Neural cell (in vitro differentiated cells): ENCODE measurements around the gene DPEP1. TPM values are rescaled to one million over a fixed set of nuclear protein-coding genes. Genes with fewer than 3 reads are reported as not detected.
"Not testable (repeated sequence)": the region's sequence is repeated elsewhere in the genome, so short reads cannot be mapped to it uniquely, and the experiment has no call there.

Source experiments
- H2AFZ ChIP-seq: fragments of 200-600, 300-800 bp; sonication (generic), shearing (Covaris generic); 2 replicates; pipeline ENCODE4 v1.6.0; 2014; ENCODE audit warnings: low read depth, mild to moderate bottlenecking, antibody characterized with exemption, low read length, moderate library complexity
- H3F3A ChIP-seq: fragments of 200-600 bp; shearing (Covaris generic); 2 replicates; pipeline ENCODE4 v1.6.1; 2016; ENCODE audit warnings: mild to moderate bottlenecking, moderate library complexity, mixed read lengths, antibody characterized with exemption, low read length; ENCODE audit not compliant: insufficient read depth, poor library complexity, severe bottlenecking
- H3K27ac ChIP-seq: fragments of 200-600, 300-800 bp; sonication (generic), shearing (Covaris generic); 2 replicates; pipeline ENCODE4 v1.5.1; 2014; ENCODE audit warnings: mild to moderate bottlenecking, low read length, moderate library complexity
- H3K27me3 ChIP-seq: fragments of 300-800, 200-600 bp; sonication (generic), shearing (Covaris generic); 2 replicates; pipeline ENCODE4 v1.6.0; 2014; ENCODE audit warnings: mild to moderate bottlenecking, low read depth, low read length, moderate library complexity; ENCODE audit not compliant: insufficient read depth
- H3K36me3 ChIP-seq: fragments of 300-800, 200-600 bp; sonication (generic), shearing (Covaris generic); 2 replicates; pipeline ENCODE4 v1.5.1; 2014; ENCODE audit warnings: mild to moderate bottlenecking, antibody characterized with exemption, low read length, moderate library complexity; ENCODE audit not compliant: insufficient read depth
- H3K4me2 ChIP-seq: fragments of 300-800, 200-600 bp; sonication (generic), shearing (Covaris generic); 2 replicates; pipeline ENCODE4 v1.6.0; 2014; ENCODE audit warnings: mild to moderate bottlenecking, low read length
- H3K4me3 ChIP-seq: fragments of 300-800, 200-600 bp; sonication (generic), shearing (Covaris generic); 2 replicates; pipeline ENCODE4 v1.5.1; 2014; ENCODE audit warnings: mild to moderate bottlenecking, low read length, moderate library complexity
- H3K79me2 ChIP-seq: fragments of 200-600 bp; shearing (Covaris generic); replicated peaks from 2 replicates; pipeline ENCODE4 v1.6.0; 2014; ENCODE audit warnings: mild to moderate bottlenecking, low read length, moderate library complexity; ENCODE audit not compliant: insufficient read depth
- H3K9ac ChIP-seq: fragments of 300-800, 200-600 bp; sonication (generic), shearing (Covaris generic); 2 replicates; pipeline ENCODE4 v1.6.1; 2016; ENCODE audit warnings: mild to moderate bottlenecking, low read length, mixed read lengths
- H3K9me2 ChIP-seq: fragments of 200-600 bp; shearing (Covaris generic); 2 replicates; pipeline ENCODE4 v1.6.1; 2016; ENCODE audit warnings: mild to moderate bottlenecking, low read length, mixed read lengths; ENCODE audit not compliant: insufficient read depth
- H3K9me3 ChIP-seq: fragments of 200-600, 300-800 bp; sonication (generic), shearing (Covaris generic); 2 replicates; pipeline ENCODE4 v1.6.1; 2016; ENCODE audit warnings: mild to moderate bottlenecking, mixed run types, low read length, moderate library complexity, mixed read lengths
- H4K20me1 ChIP-seq: fragments of 200-600 bp; shearing (Covaris generic); 2 replicates; pipeline ENCODE4 v1.6.1; 2016; ENCODE audit warnings: mild to moderate bottlenecking, mixed run types; ENCODE audit not compliant: insufficient read depth
- CTCF ChIP-seq: fragments of 450-650 bp; IDR thresholded peaks from 2 replicates; pipeline ENCODE4 v1.5.1; 2014; ENCODE audit warnings: antibody characterized with exemption, mild to moderate bottlenecking, moderate library complexity; ENCODE audit not compliant: poor library complexity, severe bottlenecking
- EP300 ChIP-seq: fragments of 450-650 bp; conservative IDR thresholded peaks from 2 replicates; pipeline ENCODE4 v1.6.1; 2014; ENCODE audit warnings: antibody characterized with exemption, mild to moderate bottlenecking, moderate library complexity; ENCODE audit not compliant: poor library complexity, severe bottlenecking
- EZH2 ChIP-seq: fragments of 200-600, 300-800 bp; shearing (Covaris generic), sonication (generic); IDR thresholded peaks from 2 replicates; pipeline ENCODE4 v1.6.1; 2014; ENCODE audit warnings: antibody characterized with exemption, low read length, borderline replicate concordance, mild to moderate bottlenecking; ENCODE audit not compliant: insufficient read depth, poor library complexity, severe bottlenecking
- MXI1 ChIP-seq: fragments of 450-650 bp; conservative IDR thresholded peaks from 2 replicates; pipeline ENCODE4 v1.6.1; 2014; ENCODE audit warnings: antibody characterized with exemption, mild to moderate bottlenecking; ENCODE audit not compliant: poor library complexity, severe bottlenecking
- POLR2AphosphoS5 ChIP-seq: IDR thresholded peaks from 2 replicates; pipeline ENCODE4 v1.6.1; 2012
- RAD21 ChIP-seq: fragments of 450-650 bp; conservative IDR thresholded peaks from 2 replicates; pipeline ENCODE4 v1.6.1; 2014; ENCODE audit warnings: antibody characterized with exemption, mild to moderate bottlenecking, moderate library complexity
- SMC3 ChIP-seq: fragments of 450-650 bp; conservative IDR thresholded peaks from 2 replicates; pipeline ENCODE4 v1.6.1; 2014; ENCODE audit warnings: antibody characterized with exemption, mild to moderate bottlenecking, moderate library complexity; ENCODE audit not compliant: poor library complexity
- TAF1 ChIP-seq: IDR thresholded peaks from 2 replicates; pipeline ENCODE4 v1.6.1; 2012; ENCODE audit warnings: low read depth
- polyA plus RNA-seq: library from polyadenylated mRNA; depleted of rRNA; stranded (reverse); fragments of >200 nt; gene quantifications from 2 replicates; pipeline ENCODE4 v1.2.3, GENCODE V29; 2014
- TF ChIP-seq, protein P1 (sequence below): IDR thresholded peaks from 2 replicates; pipeline ENCODE4 v1.6.1; 2012; ENCODE audit warnings: borderline replicate concordance

DPEP1 gene
- polyA plus RNA-seq, 1 donor from 2014 or later: 0.33 TPM

DNA sequence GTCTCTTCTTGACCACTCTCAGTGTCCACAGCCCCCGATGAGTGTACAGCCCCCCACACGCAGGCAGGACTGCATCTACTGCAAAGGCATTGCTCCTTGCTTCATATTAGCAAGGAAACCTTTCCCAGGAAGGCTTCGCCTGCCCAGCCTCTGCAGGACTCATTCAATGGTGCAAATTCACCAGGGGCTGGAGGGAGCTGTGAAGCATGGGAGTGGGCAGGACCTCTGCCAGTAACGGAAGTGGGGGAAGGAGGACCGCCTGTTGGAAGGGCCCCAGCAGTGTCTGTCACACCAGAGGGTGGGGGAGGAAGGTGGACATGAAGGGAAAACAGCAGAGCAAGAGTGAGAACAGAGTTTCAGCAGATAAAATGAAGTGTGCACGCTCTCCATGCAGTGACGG is 46.7 kb downstream of the DPEP1 start:
- Histone ChIP-seq H3K9me3 (no peaks in the 10 kb centered on the region), H3K27ac (no peak overlapping the region), H3F3A (no peaks in the 10 kb centered on the region), H4K20me1 (no peaks in the 10 kb centered on the region), H3K4me3 (no peak overlapping the region), H3K27me3 (no peaks in the 10 kb centered on the region), H2AFZ (no peak overlapping the region), H3K9me2 (no peaks in the 10 kb centered on the region), H3K4me2 (no peak overlapping the region), H3K79me2 (peaks cover 30% of the 10 kb centered on the region), H3K36me3 (peaks cover 11% of the 10 kb centered on the region), H3K9ac (no peak overlapping the region)
- no peak for TF ChIP-seq SMC3
- no peak for TF ChIP-seq EZH2
- TF ChIP-seq, protein P1, sequence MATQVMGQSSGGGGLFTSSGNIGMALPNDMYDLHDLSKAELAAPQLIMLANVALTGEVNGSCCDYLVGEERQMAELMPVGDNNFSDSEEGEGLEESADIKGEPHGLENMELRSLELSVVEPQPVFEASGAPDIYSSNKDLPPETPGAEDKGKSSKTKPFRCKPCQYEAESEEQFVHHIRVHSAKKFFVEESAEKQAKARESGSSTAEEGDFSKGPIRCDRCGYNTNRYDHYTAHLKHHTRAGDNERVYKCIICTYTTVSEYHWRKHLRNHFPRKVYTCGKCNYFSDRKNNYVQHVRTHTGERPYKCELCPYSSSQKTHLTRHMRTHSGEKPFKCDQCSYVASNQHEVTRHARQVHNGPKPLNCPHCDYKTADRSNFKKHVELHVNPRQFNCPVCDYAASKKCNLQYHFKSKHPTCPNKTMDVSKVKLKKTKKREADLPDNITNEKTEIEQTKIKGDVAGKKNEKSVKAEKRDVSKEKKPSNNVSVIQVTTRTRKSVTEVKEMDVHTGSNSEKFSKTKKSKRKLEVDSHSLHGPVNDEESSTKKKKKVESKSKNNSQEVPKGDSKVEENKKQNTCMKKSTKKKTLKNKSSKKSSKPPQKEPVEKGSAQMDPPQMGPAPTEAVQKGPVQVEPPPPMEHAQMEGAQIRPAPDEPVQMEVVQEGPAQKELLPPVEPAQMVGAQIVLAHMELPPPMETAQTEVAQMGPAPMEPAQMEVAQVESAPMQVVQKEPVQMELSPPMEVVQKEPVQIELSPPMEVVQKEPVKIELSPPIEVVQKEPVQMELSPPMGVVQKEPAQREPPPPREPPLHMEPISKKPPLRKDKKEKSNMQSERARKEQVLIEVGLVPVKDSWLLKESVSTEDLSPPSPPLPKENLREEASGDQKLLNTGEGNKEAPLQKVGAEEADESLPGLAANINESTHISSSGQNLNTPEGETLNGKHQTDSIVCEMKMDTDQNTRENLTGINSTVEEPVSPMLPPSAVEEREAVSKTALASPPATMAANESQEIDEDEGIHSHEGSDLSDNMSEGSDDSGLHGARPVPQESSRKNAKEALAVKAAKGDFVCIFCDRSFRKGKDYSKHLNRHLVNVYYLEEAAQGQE: no peak
- no peak for TF ChIP-seq MXI1
- no peak for TF ChIP-seq POLR2AphosphoS5
- no peak for TF ChIP-seq TAF1
- no peak for TF ChIP-seq RAD21
- no peak for TF ChIP-seq EP300
- no peak for TF ChIP-seq CTCF

GRCh38 chr16:89661215-89661614 is 47.8 kb downstream of the DPEP1 start:
- no peak for TF ChIP-seq EP300
- no peak for TF ChIP-seq RAD21
- TF ChIP-seq EZH2: no peak
- TF ChIP-seq, protein P1: no peak
- TF ChIP-seq MXI1: no peak
- no peak for TF ChIP-seq CTCF
- TF ChIP-seq POLR2AphosphoS5: no peak
- no peak for TF ChIP-seq SMC3
- TF ChIP-seq TAF1: no peak

GRCh38 chr16:89664238-89664637 is 50.8 kb downstream of the DPEP1 start:
- not testable (repeated sequence) for H2AFZ ChIP-seq
- H3K36me3 ChIP-seq: peaks cover 11% of the 10 kb centered on the region

More at GRCh38 chr16:89661215-89661614, 47.8 kb downstream of the DPEP1 start:
- no peaks in the 10 kb centered on the region for H3K9me3 ChIP-seq
- H3K36me3 ChIP-seq: peaks cover 11% of the 10 kb centered on the region
- peaks cover 26% of the 10 kb centered on the region for H3K79me2 ChIP-seq
- H3K9me2 ChIP-seq: no peaks in the 10 kb centered on the region
- H3K9ac ChIP-seq: no peak overlapping the region
- no peaks in the 10 kb centered on the region for H3F3A ChIP-seq
- no peak overlapping the region for H2AFZ ChIP-seq
- H3K27me3 ChIP-seq: no peaks in the 10 kb centered on the region
- H4K20me1 ChIP-seq: no peaks in the 10 kb centered on the region
- H3K27ac ChIP-seq: no peak overlapping the region
- H3K4me2 ChIP-seq: no peak overlapping the region
- no peak overlapping the region for H3K4me3 ChIP-seq

More at GRCh38 chr16:89664238-89664637, 50.8 kb downstream of the DPEP1 start:
- not testable (repeated sequence) for H3K27me3 ChIP-seq, H3K9me2 ChIP-seq, H3K9me3 ChIP-seq, H3K79me2 ChIP-seq, H3K27ac ChIP-seq, H3K9ac ChIP-seq, H4K20me1 ChIP-seq, H3F3A ChIP-seq, H3K4me3 ChIP-seq, H3K4me2 ChIP-seq
